A673 (cell line): ENCODE data around the gene TNRC6C.

Source experiments
- CTCF ChIP-seq: fragments of 300-800, 200-600 bp; sonication (generic); conservative IDR thresholded peaks from 2 replicates; pipeline ENCODE4 v1.5.1; 2017; ENCODE audit warnings: low read depth, mild to moderate bottlenecking, antibody characterized with exemption, low read length, moderate library complexity, mixed read lengths
- EZH2 ChIP-seq: fragments of 200-600 bp; sonication (generic); IDR thresholded peaks from 2 replicates; pipeline ENCODE4 v1.6.1; 2017; ENCODE audit warnings: borderline replicate concordance, low read depth, mild to moderate bottlenecking, mixed read lengths, antibody characterized with exemption, low read length; ENCODE audit not compliant: poor library complexity, severe bottlenecking

DNA sequence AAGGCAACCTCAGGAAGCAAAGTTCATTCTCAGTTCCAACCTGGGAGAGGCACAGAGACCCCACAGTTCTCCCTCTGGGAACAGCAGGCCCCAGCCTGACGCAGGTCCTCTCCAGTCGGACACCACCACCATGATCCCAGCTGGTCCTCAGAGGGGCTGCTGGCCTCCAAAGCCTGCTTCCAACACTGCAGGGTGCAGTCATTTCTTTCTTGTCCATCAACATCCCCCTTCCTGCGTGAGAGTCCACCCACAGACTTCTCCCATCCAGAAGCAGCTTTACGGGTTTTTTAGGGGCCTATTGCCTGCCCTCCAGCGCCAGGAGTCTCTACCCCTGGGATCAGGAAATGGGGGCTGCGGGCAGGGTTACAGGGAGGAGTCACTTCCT is 29.3 kb upstream of the TNRC6C start:
- TF ChIP-seq CTCF (no peak), EZH2 (no peak)
